GM12878 (cell line): ENCODE data around the gene EIF4E1B. TPM values are rescaled to one million over a fixed set of nuclear protein-coding genes. Genes with fewer than 3 reads are reported as not detected.

Source experiments
- ATAC-seq: fragments of 200-7000 bp; cut with Tn5 transposase; 3 replicates; pipeline ENCODE4 v1.9.1; 2020; ENCODE audit warnings: mild to moderate bottlenecking, moderate library complexity
- BruUV-seq: library from RNA; stranded (reverse); fragments of 400-500 nt; replicated peaks from 2 replicates; lab custom pipeline; 2021; lab: Mats Ljungman, UMichigan
- CTCF ChIA-PET: fragments of 300-600 bp; sonication (Branson Sonifier 250); formaldehyde crosslinking; extraction: SDS; loops from one replicate; lab custom pipeline; 2021; ENCODE audit warnings: inconsistent platforms; lab: Yijun Ruan, JAX
- POLR2A ChIA-PET: fragments of 350-600 bp; formaldehyde crosslinking; extraction: SDS; loops from one replicate; lab custom pipeline; 2021; ENCODE audit warnings: inconsistent platforms; lab: Charles Lee
- RAD21 ChIA-PET: fragments of 300-600 bp; sonication (Branson Sonifier 250); formaldehyde crosslinking; loops from one replicate; lab custom pipeline; 2023; ENCODE audit warnings: antibody characterized with exemption; ENCODE audit not compliant: unreplicated experiment; lab: Charles Lee
- SMC1A ChIA-PET: fragments of 300-600 bp; sonication (Branson Sonifier 250); formaldehyde crosslinking; loops from one replicate; lab custom pipeline; 2023; ENCODE audit not compliant: unreplicated experiment, uncharacterized antibody; lab: Charles Lee
- DNase-seq: peaks from one replicate; pipeline ENCODE4 v3.0.0-alpha.2; 2011; ENCODE audit warnings: low read depth, low spot score
- FAIRE-seq: peaks from 3 replicates; lab custom pipeline; 2011; peaks lifted over from hg19 to GRCh38; lab: Jason Lieb, UNC
- H2AFZ ChIP-seq: 2 replicates; pipeline ENCODE4 v1.6.0; 2011; ENCODE audit warnings: low read depth, low read length, control low read depth; ENCODE audit not compliant: control insufficient read depth
- H3K27ac ChIP-seq: 2 replicates; pipeline ENCODE4 v1.5.1; 2011; ENCODE audit warnings: control low read depth; ENCODE audit not compliant: control insufficient read depth, insufficient read depth
- H3K27me3 ChIP-seq, 2 experiments: replicated peaks in 1 of 2; 2 replicates each; pipeline versions ENCODE4 v1.6.0 to v1.6.1; 2011; ENCODE audit warnings: low read length in 1 of 2; ENCODE audit not compliant: control insufficient read depth in 2 of 2, insufficient read depth in 2 of 2
- H3K36me3 ChIP-seq, 2 experiments: 2 replicates each; pipeline ENCODE4 v1.5.1; 2011; ENCODE audit warnings: low read length in 1 of 2; ENCODE audit not compliant: control insufficient read depth in 2 of 2, insufficient read depth in 2 of 2
- H3K4me1 ChIP-seq: 2 replicates; pipeline ENCODE4 v1.6.1; 2011; ENCODE audit warnings: mild to moderate bottlenecking, low read length, moderate library complexity, mixed read lengths; ENCODE audit not compliant: control insufficient read depth, insufficient read depth
- H3K4me2 ChIP-seq: 2 replicates; pipeline ENCODE4 v1.6.0; 2011; ENCODE audit warnings: control low read depth; ENCODE audit not compliant: control insufficient read depth, insufficient read depth
- H3K4me3 ChIP-seq: fragments of 200-600 bp; sonication (generic); 2 replicates; pipeline ENCODE4 v1.5.1; 2016
- H3K79me2 ChIP-seq: 2 replicates; pipeline ENCODE4 v1.6.0; 2011; ENCODE audit warnings: low read length; ENCODE audit not compliant: control insufficient read depth, insufficient read depth
- H3K9ac ChIP-seq: 2 replicates; pipeline ENCODE4 v1.8.0; 2011; ENCODE audit warnings: low read length, control low read depth, mixed read lengths; ENCODE audit not compliant: control insufficient read depth, insufficient read depth
- H3K9me3 ChIP-seq: replicated peaks from 3 replicates; pipeline ENCODE4 v1.5.1; 2011; ENCODE audit warnings: mild to moderate bottlenecking, low read length; ENCODE audit not compliant: control insufficient read depth, insufficient read depth
- H4K20me1 ChIP-seq: 2 replicates; pipeline ENCODE4 v1.6.0; 2011; ENCODE audit not compliant: control insufficient read depth, insufficient read depth
- CBX3 ChIP-seq: fragments of 200-600 bp; sonication (generic); IDR thresholded peaks from 2 replicates; pipeline ENCODE4 v1.6.1; 2016; ENCODE audit warnings: low read depth, borderline replicate concordance
- CHD2 ChIP-seq: IDR thresholded peaks from 2 replicates; pipeline ENCODE4 v1.6.1; 2011; ENCODE audit warnings: low read depth, low read length, improper control_type of control experiment, borderline replicate concordance
- CREM ChIP-seq: IDR thresholded peaks from 2 replicates; pipeline ENCODE4 v1.6.1; 2014; ENCODE audit warnings: antibody characterized with exemption, low read depth
- DPF2 ChIP-seq: fragments of 450-650 bp; IDR thresholded peaks from 2 replicates; pipeline ENCODE4 v1.6.1; 2017; ENCODE audit warnings: mild to moderate bottlenecking
- ETV6 ChIP-seq, 2 experiments: fragments of 450-650 bp in 1 of 2; IDR thresholded peaks in 1 of 2; conservative IDR thresholded peaks in 1 of 2; 2 replicates each; pipeline ENCODE4 v1.6.1; 2014; ENCODE audit warnings: antibody characterized with exemption in 1 of 2, borderline replicate concordance in 1 of 2, low read depth in 1 of 2, mild to moderate bottlenecking in 1 of 2, moderate library complexity in 1 of 2
- FOXM1 ChIP-seq: IDR thresholded peaks from 2 replicates; pipeline ENCODE4 v1.6.1; 2012; ENCODE audit warnings: low read depth, mild to moderate bottlenecking, inconsistent platforms, low read length, moderate library complexity
- NFIC ChIP-seq: IDR thresholded peaks from 2 replicates; pipeline ENCODE4 v1.6.1; 2012; ENCODE audit warnings: low read depth, mild to moderate bottlenecking, inconsistent platforms, low read length, moderate library complexity
- PKNOX1 ChIP-seq: fragments of 450-650 bp; IDR thresholded peaks from 2 replicates; pipeline ENCODE4 v1.6.1; 2016; ENCODE audit warnings: mild to moderate bottlenecking
- PML ChIP-seq: IDR thresholded peaks from 2 replicates; pipeline ENCODE4 v1.6.1; 2012; ENCODE audit warnings: low read length, inconsistent platforms
- POU2F2 ChIP-seq: IDR thresholded peaks from 3 replicates; pipeline ENCODE4 v1.6.1; 2011; ENCODE audit warnings: low read depth, mild to moderate bottlenecking, low read length, borderline replicate concordance
- REST ChIP-seq: IDR thresholded peaks from 2 replicates; pipeline ENCODE4 v1.6.1; 2012; ENCODE audit warnings: mild to moderate bottlenecking, low read depth, low read length
- SIN3A ChIP-seq: IDR thresholded peaks from 2 replicates; pipeline ENCODE4 v1.6.1; 2012; ENCODE audit warnings: low read depth, low read length, improper control_type of control experiment
- TCF7 ChIP-seq: IDR thresholded peaks from 2 replicates; pipeline ENCODE4 v1.6.1; 2014; ENCODE audit warnings: antibody characterized with exemption, borderline replicate concordance
- USF1 ChIP-seq: IDR thresholded peaks from 2 replicates; pipeline ENCODE4 v1.6.1; 2011; ENCODE audit warnings: borderline replicate concordance, low read depth, mild to moderate bottlenecking, moderate library complexity, mixed read lengths, low read length; ENCODE audit not compliant: insufficient read depth; ENCODE audit errors: extremely low read length
- WGBS: methylation state at CpG from one replicate; pipeline ENCODE4 v1.1.6; 2016; ENCODE audit warnings: low lambda C conversion rate; ENCODE audit not compliant: insufficient replicate concordance, insufficient coverage; ENCODE audit errors: missing lambda C conversion rate; 5-methylcytosine and 5-hydroxymethylcytosine counted together
- in situ Hi-C: fragments of 300-500 bp; cut with MboI; formaldehyde crosslinking; loops from 9 replicates; pipeline ENCODE4 v1.14.3; 2018; ENCODE audit warnings: mixed read lengths
- intact Hi-C: fragments of 100-400 bp; cut with micrococcal nuclease; formaldehyde crosslinking; loops from one replicate; pipeline ENCODE4 v1.14.2; 2022; ENCODE audit not compliant: unreplicated experiment
- polyA plus RNA-seq, 11 experiments: library from polyadenylated mRNA; depleted of rRNA in 4 of 11; unstranded in 6 of 11; stranded (reverse) in 5 of 11; fragments of >200 nt; fragmentation: Nextera tagmentation in 4 of 11; fragmentation: Illumina TruSeq in 1 of 11; extraction: Ambion mirVana in 4 of 11; extraction: Trizol in 1 of 11; gene quantifications; 1 replicate in 1 of 11; 2 replicates in 10 of 11; pipeline versions ENCODE4 v1.2.1 to v1.2.3, GENCODE V29; 2011 to 2016; ENCODE audit warnings: inconsistent platforms in 2 of 11, missing spikeins in 2 of 11, low read depth in 1 of 11
- total RNA-seq, 4 experiments: library from RNA; depleted of rRNA in 3 of 4; stranded (reverse); fragments of >200 nt in 3 of 4; fragmentation: Illumina TruSeq in 1 of 4; extraction: Trizol in 1 of 4; gene quantifications; 2 replicates each; pipeline versions ENCODE4 v1.2.1 to v1.2.3, GENCODE V29; 2013 to 2021
- TF ChIP-seq, protein P1 (sequence below): fragments of 450-650 bp; formaldehyde crosslinking; IDR thresholded peaks from 2 replicates; pipeline ENCODE4 v1.5.0; 2022; ENCODE audit warnings: mild to moderate bottlenecking, missing genetic modification characterization

EIF4E1B gene
- total and polyA plus RNA-seq, 10 of the 15 experiments (the other 5 are each of a cell fraction or from before 2014, with no cell fraction given), result not detected

- H2AFZ ChIP-seq, result no peak overlapping the region
- WGBS, result 71% methylated on average over 17 of the region's 23 CpGs
- no peak for DNase-seq
- TF ChIP-seq NFIC (no peak), TCF7 (no peak), DPF2 (no peak), CREM (no peak), PKNOX1 (no peak), PML (no peak), CHD2 (no peak), SIN3A (no peak), USF1 (no peak), CBX3 (no peak), REST (no peak), POU2F2 (no peak), FOXM1 (no peak), ETV6 (conservative IDR thresholded peaks at IDR 0.05 in 1 of 2, IDR thresholded peaks at IDR 0.05 in 1 of 2; ENCODE audit: borderline replicate concordance in 1 of 2, low read depth in 1 of 2) (no peak)
- TF ChIP-seq, protein P1, sequence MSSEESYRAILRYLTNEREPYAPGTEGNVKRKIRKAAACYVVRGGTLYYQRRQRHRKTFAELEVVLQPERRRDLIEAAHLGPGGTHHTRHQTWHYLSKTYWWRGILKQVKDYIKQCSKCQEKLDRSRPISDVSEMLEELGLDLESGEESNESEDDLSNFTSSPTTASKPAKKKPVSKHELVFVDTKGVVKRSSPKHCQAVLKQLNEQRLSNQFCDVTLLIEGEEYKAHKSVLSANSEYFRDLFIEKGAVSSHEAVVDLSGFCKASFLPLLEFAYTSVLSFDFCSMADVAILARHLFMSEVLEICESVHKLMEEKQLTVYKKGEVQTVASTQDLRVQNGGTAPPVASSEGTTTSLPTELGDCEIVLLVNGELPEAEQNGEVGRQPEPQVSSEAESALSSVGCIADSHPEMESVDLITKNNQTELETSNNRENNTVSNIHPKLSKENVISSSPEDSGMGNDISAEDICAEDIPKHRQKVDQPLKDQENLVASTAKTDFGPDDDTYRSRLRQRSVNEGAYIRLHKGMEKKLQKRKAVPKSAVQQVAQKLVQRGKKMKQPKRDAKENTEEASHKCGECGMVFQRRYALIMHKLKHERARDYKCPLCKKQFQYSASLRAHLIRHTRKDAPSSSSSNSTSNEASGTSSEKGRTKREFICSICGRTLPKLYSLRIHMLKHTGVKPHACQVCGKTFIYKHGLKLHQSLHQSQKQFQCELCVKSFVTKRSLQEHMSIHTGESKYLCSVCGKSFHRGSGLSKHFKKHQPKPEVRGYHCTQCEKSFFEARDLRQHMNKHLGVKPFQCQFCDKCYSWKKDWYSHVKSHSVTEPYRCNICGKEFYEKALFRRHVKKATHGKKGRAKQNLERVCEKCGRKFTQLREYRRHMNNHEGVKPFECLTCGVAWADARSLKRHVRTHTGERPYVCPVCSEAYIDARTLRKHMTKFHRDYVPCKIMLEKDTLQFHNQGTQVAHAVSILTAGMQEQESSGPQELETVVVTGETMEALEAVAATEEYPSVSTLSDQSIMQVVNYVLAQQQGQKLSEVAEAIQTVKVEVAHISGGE, result no peak
These were observed 34.3 kb upstream of the EIF4E1B start for GRCh38 chr5:176596069-176596644.

More at GRCh38 chr5:176596069-176596644, 34.3 kb upstream of the EIF4E1B start:
- no peak overlapping the region for H3K9ac ChIP-seq
- H4K20me1 ChIP-seq, result no peaks in the 10 kb centered on the region
- ChIA-PET SMC1A (no interaction called here), RAD21 (interaction anchor here (0.6 kb wide), 1 partner anchor 160 kb away, joined by 3 read pairs; no protein-coding TSS in a partner anchor), POLR2A (no interaction called here), CTCF (no interaction called here)
- intact Hi-C loops, result no loop called here
- BruUV-seq, result no TSS peak
- ATAC-seq (no peak), FAIRE-seq (no peak)
- H3K79me2 ChIP-seq, result no peaks in the 10 kb centered on the region
- H3K9me3 ChIP-seq, result no peaks in the 10 kb centered on the region; the same call in 2 of the 3 replicates
- no peaks in the 10 kb centered on the region for H3K27me3 ChIP-seq
- no peaks in the 10 kb centered on the region for H3K4me1 ChIP-seq
- no peak overlapping the region for H3K27ac ChIP-seq
- no peak overlapping the region for H3K4me3 ChIP-seq
- in situ Hi-C loops, result loop anchor here (25.0 kb wide), 1 partner anchor 859 kb away; no protein-coding TSS in a partner anchor
- H3K4me2 ChIP-seq, result peak overlapping the region; percentile 30; the same call in 1 of the 2 replicates
- H3K36me3 ChIP-seq, result no peaks in the 10 kb centered on the region
